ENCODE measurements around the gene GPC6.

The GPC6 gene

GRCh38 chr13:93794197-93794885, 567.7 kb downstream of the GPC6 start:
- DNase-seq: no peak

GRCh38 chr13:93797463-93797862, 570.9 kb downstream of the GPC6 start:
- DNase-seq: no peak

GRCh38 chr13:93800342-93800741, 573.7 kb downstream of the GPC6 start:
- no peak for DNase-seq

- DNase-seq: no peak
These were observed 579.1 kb downstream of the GPC6 start for GRCh38 chr13:93805736-93806135.

GRCh38 chr13:93806861-93807260, 580.3 kb downstream of the GPC6 start:
- DNase-seq: no peak

- DNase-seq: no peak
These were observed 583.7 kb downstream of the GPC6 start for GRCh38 chr13:93810264-93810663.

- no peak for DNase-seq
These were observed 584.6 kb downstream of the GPC6 start for GRCh38 chr13:93811071-93811737.

- no peak for DNase-seq
These were observed 585.1 kb downstream of the GPC6 start for GRCh38 chr13:93811738-93812112.

GRCh38 chr13:93814658-93815057, 588.1 kb downstream of the GPC6 start:
- DNase-seq: peak; percentile 24

GRCh38 chr13:93818345-93818744, 591.7 kb downstream of the GPC6 start:
- DNase-seq: no peak

- no peak for DNase-seq
These were observed 592.8 kb downstream of the GPC6 start for GRCh38 chr13:93819331-93819890.

- DNase-seq: peak; percentile 66
These were observed 597.7 kb downstream of the GPC6 start for GRCh38 chr13:93824286-93824685.

GRCh38 chr13:93834051-93834450, 607.4 kb downstream of the GPC6 start:
- no peak for DNase-seq

GRCh38 chr13:93843082-93843481, 616.5 kb downstream of the GPC6 start:
- DNase-seq: no peak

GRCh38 chr13:93847162-93847561, 620.6 kb downstream of the GPC6 start:
- no peak for DNase-seq

GRCh38 chr13:93848247-93848646, 621.6 kb downstream of the GPC6 start:
- DNase-seq: no peak

GRCh38 chr13:93851236-93851635, 624.6 kb downstream of the GPC6 start:
- DNase-seq: no peak

- no peak for DNase-seq
These were observed 627.3 kb downstream of the GPC6 start for GRCh38 chr13:93853912-93854311.

GRCh38 chr13:93857126-93857525, 630.5 kb downstream of the GPC6 start:
- DNase-seq: no peak

GRCh38 chr13:93859716-93860115, 633.1 kb downstream of the GPC6 start:
- no peak for DNase-seq

GRCh38 chr13:93861818-93862217, 635.2 kb downstream of the GPC6 start:
- DNase-seq: no peak

GRCh38 chr13:93862259-93862658, 635.7 kb downstream of the GPC6 start:
- DNase-seq: no peak

GRCh38 chr13:93865235-93865634, 638.6 kb downstream of the GPC6 start:
- no peak for DNase-seq

- no peak for DNase-seq
These were observed 640.9 kb downstream of the GPC6 start for GRCh38 chr13:93867481-93867880.

- DNase-seq: no peak
These were observed 645.8 kb downstream of the GPC6 start for GRCh38 chr13:93872376-93872775.

Data from eye (tissue), 1 donor.